Loucy (cell line): Measurements from ENCODE around the gene SDK1.

Source experiments
- CTCF ChIP-seq: fragments of 200-600 bp; sonication (generic); conservative IDR thresholded peaks from 2 replicates; pipeline ENCODE4 v1.5.1; 2014; ENCODE audit warnings: mild to moderate bottlenecking, antibody characterized with exemption, low read length
- EZH2phosphoT487 ChIP-seq: fragments of 200-600 bp; IDR thresholded peaks from 2 replicates; pipeline ENCODE4 v1.6.1; 2018; ENCODE audit warnings: antibody characterized with exemption, mild to moderate bottlenecking, moderate library complexity, borderline replicate concordance

- no peak for TF ChIP-seq CTCF
- no peak for TF ChIP-seq EZH2phosphoT487
These were observed 290.2 kb downstream of the SDK1 start for GRCh38 chr7:3591219-3591618.
